OCI-LY7 (cell line): Measurements from ENCODE around the gene SDCCAG8. TPM values are rescaled to one million over a fixed set of nuclear protein-coding genes. Genes with fewer than 3 reads are reported as not detected.

ENCODE experiments used
- BruUV-seq: library from RNA; stranded (reverse); fragments of 400-500 nt; replicated peaks from 2 replicates; lab custom pipeline; 2021; lab: Mats Ljungman, UMichigan
- CTCF ChIA-PET: fragments of 300-600 bp; sonication (Branson Sonifier 250); formaldehyde crosslinking; loops from one replicate; lab custom pipeline; 2022; ENCODE audit warnings: antibody characterized with exemption; ENCODE audit not compliant: unreplicated experiment; lab: Charles Lee
- POLR2A ChIA-PET: fragments of 300-600 bp; sonication (Branson Sonifier 250); formaldehyde crosslinking; loops from one replicate; lab custom pipeline; 2022; ENCODE audit warnings: antibody characterized with exemption; lab: Charles Lee
- DNase-seq: peaks from one replicate; pipeline ENCODE4 v3.0.0-alpha.2; 2015; ENCODE audit warnings: low spot score
- H2AFZ ChIP-seq: fragments of 200-600 bp; sonication (generic), shearing (Covaris generic); 2 replicates; pipeline ENCODE4 v1.6.1; 2014; ENCODE audit warnings: mild to moderate bottlenecking, antibody characterized with exemption, low read length, moderate library complexity
- H3K27ac ChIP-seq: fragments of 200-600 bp; sonication (generic); 2 replicates; pipeline ENCODE4 v1.5.1; 2014; ENCODE audit warnings: mixed run types, low read depth, mild to moderate bottlenecking, moderate library complexity, low read length, inconsistent platforms; ENCODE audit not compliant: poor library complexity, severe bottlenecking
- H3K36me3 ChIP-seq: fragments of 200-600 bp; sonication (generic); 2 replicates; pipeline ENCODE4 v1.6.1; 2014; ENCODE audit warnings: mild to moderate bottlenecking, antibody characterized with exemption, low read length, moderate library complexity, mixed read lengths; ENCODE audit not compliant: insufficient read depth
- H3K4me1 ChIP-seq: fragments of 200-600 bp; sonication (generic); 2 replicates; pipeline ENCODE4 v1.5.1; 2014; ENCODE audit warnings: mild to moderate bottlenecking, low read length; ENCODE audit not compliant: insufficient read depth, poor library complexity, severe bottlenecking
- H3K4me2 ChIP-seq: fragments of 200-600 bp; sonication (generic); 2 replicates; pipeline ENCODE4 v1.6.1; 2014; ENCODE audit warnings: mild to moderate bottlenecking, low read length
- H3K4me3 ChIP-seq: fragments of 200-600 bp; sonication (generic); 2 replicates; pipeline ENCODE4 v1.5.1; 2014; ENCODE audit warnings: mild to moderate bottlenecking, low read depth, low read length; ENCODE audit not compliant: poor library complexity, severe bottlenecking
- H3K79me2 ChIP-seq: fragments of 200-600 bp; sonication (generic); 2 replicates; pipeline ENCODE4 v1.6.1; 2016; ENCODE audit warnings: low read depth, mild to moderate bottlenecking, low read length, moderate library complexity, mixed read lengths; ENCODE audit not compliant: insufficient read depth
- H3K9me2 ChIP-seq: fragments of 200-600 bp; sonication (generic); 2 replicates; pipeline ENCODE4 v1.6.1; 2016; ENCODE audit warnings: mild to moderate bottlenecking, low read length, mixed read lengths; ENCODE audit not compliant: insufficient read depth
- H3K9me3 ChIP-seq: fragments of 200-600 bp; sonication (generic); 2 replicates; pipeline ENCODE4 v1.6.1; 2014; ENCODE audit warnings: mild to moderate bottlenecking, mixed run types, low read length, mixed read lengths
- H4K20me1 ChIP-seq: fragments of 200-600 bp; sonication (generic); 2 replicates; pipeline ENCODE4 v1.6.1; 2014; ENCODE audit warnings: mild to moderate bottlenecking, antibody characterized with exemption, low read length, moderate library complexity, mixed read lengths; ENCODE audit not compliant: insufficient read depth
- CTCF ChIP-seq: fragments of 200-600 bp; sonication (generic); conservative IDR thresholded peaks from 2 replicates; pipeline ENCODE4 v1.5.1; 2014; ENCODE audit warnings: mild to moderate bottlenecking, antibody characterized with exemption, low read length, moderate library complexity, mixed read lengths
- EZH2phosphoT487 ChIP-seq: fragments of 200-600 bp; sonication (generic); IDR thresholded peaks from 2 replicates; pipeline ENCODE4 v1.6.1; 2018; ENCODE audit warnings: low read depth, borderline replicate concordance, mild to moderate bottlenecking, mixed run types, antibody characterized with exemption, low read length, moderate library complexity, mixed read lengths
- intact Hi-C: fragments of 100-400 bp; cut with micrococcal nuclease; formaldehyde crosslinking; loops from one replicate; pipeline ENCODE4 v1.10.0; 2022; ENCODE audit not compliant: unreplicated experiment
- total RNA-seq, 2 experiments: library from RNA; depleted of rRNA in 1 of 2; stranded (reverse); fragments of >200 nt in 1 of 2; shearing (Covaris generic) in 1 of 2; gene quantifications; 2 replicates each; pipeline ENCODE4 v1.2.3, GENCODE V29; 2014 to 2022

Gene SDCCAG8
- total RNA-seq, 2 experiments from 2014 or later = 18.1 to 28.7 TPM

DNA sequence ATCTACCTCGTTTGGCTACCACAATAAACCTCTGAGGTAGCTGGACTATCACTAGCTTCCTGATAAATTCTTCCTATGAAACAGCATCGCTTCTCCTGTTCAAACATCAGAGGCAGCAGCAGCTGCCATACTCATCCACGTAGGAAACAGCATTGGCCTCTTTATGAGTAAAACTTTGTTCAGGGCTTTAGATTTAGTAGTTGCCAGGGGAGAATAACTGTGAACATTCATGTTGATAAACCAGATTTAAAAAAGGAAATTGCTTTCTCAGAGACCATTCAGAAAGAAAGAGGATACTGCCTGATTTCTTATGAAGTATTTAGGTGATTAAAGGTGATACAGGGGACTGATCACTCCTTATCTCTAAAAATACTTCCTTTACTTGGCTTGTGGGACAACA, 7.9 kb upstream of the SDCCAG8 start:
- Histone ChIP-seq H3K36me3 (peaks cover 13% of the 10 kb centered on the region; the same call in 1 of the 2 replicates), H3K4me3 (no peak overlapping the region), H3K4me1 (peaks cover 57% of the 10 kb centered on the region), H3K4me2 (no peak overlapping the region; the same call in 1 of the 2 replicates), H3K27ac (no peak overlapping the region), H3K79me2 (peaks cover 99% of the 10 kb centered on the region), H4K20me1 (peaks cover 30% of the 10 kb centered on the region), H3K9me3 (no peaks in the 10 kb centered on the region), H2AFZ (no peak overlapping the region), H3K9me2 (no peaks in the 10 kb centered on the region)
- no peak for DNase-seq
- TF ChIP-seq CTCF = no peak
- TF ChIP-seq EZH2phosphoT487 = no peak
- BruUV-seq = no TSS peak
- intact Hi-C loops = no loop called here
- CTCF ChIA-PET = no interaction called here
- POLR2A ChIA-PET = interaction anchor here (1.1 kb wide), 1 partner anchor 9 kb away, joined by 4 read pairs; no protein-coding TSS in a partner anchor

DNA sequence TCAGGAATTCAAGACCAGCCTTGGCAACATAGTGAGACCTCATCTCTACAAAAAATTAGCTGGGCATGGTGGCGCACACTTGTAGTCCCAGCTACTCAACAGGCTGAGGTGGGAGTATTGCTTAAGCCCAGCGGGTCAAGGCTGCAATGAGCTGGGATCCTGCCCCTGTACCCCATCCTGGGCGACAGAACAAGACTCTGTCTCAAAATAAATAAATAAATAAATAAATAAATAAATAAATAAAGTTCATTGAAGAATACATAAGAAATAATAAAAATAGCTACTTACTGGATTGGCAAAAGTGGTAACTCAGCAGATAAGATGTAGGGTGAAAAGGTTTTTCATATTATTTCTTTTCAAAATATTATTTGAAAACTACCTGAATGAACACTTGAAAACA, 6.6 kb upstream of the SDCCAG8 start:
- no peak overlapping the region for H2AFZ ChIP-seq
- no peak for TF ChIP-seq EZH2phosphoT487
- no peak for TF ChIP-seq CTCF
- ChIA-PET POLR2A (interaction anchor here (0.8 to 1.0 kb wide), 2 partner anchors 15 to 16 kb away, joined by 3 read pairs; no protein-coding TSS in a partner anchor), CTCF (no interaction called here)
- no peak for DNase-seq
- no TSS peak for BruUV-seq
- 0 out of 2 replicates have a peak, but pooled peaks cover 6% of the 10 kb centered on the region for H3K36me3 ChIP-seq
- H3K27ac ChIP-seq = no peak overlapping the region
- intact Hi-C loops = no loop called here
- peaks cover 99% of the 10 kb centered on the region for H3K79me2 ChIP-seq
- no peak overlapping the region for H3K4me3 ChIP-seq
- peaks cover 58% of the 10 kb centered on the region for H3K4me1 ChIP-seq
- H3K4me2 ChIP-seq = no peak overlapping the region
- H4K20me1 ChIP-seq = peaks cover 37% of the 10 kb centered on the region
- no peaks in the 10 kb centered on the region for H3K9me2 ChIP-seq
- H3K9me3 ChIP-seq = no peaks in the 10 kb centered on the region

DNA sequence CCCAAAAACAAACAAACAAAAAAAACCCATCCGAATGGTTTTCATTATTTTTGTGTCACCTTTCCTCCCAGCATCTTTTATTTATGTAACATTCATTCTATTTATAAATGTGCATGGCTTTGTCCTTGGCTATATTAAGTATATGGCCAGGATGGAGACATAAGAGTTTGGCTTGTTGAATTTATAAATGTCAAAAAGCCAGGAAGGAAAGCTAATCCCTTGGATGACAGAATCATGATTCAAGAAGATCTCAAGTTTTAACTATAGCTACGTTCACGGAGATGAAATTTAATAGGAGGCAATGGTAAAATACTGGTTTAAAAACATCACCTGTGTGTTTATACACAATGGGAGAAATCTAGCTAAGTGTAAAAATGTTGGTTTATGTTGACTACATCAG, 5.7 kb upstream of the SDCCAG8 start:
- Histone ChIP-seq H3K36me3 (0 out of 2 replicates have a peak, but pooled peaks cover 4% of the 10 kb centered on the region), H4K20me1 (peaks cover 37% of the 10 kb centered on the region), H2AFZ (no peak overlapping the region), H3K4me1 (peaks cover 49% of the 10 kb centered on the region), H3K9me3 (no peaks in the 10 kb centered on the region), H3K79me2 (peaks cover 94% of the 10 kb centered on the region), H3K4me3 (no peak overlapping the region), H3K4me2 (no peak overlapping the region), H3K27ac (no peak overlapping the region), H3K9me2 (no peaks in the 10 kb centered on the region)
- ChIA-PET CTCF (no interaction called here), POLR2A (interaction anchor here (0.6 to 0.9 kb wide), 3 partner anchors 10 to 15 kb away, joined by 3 to 5 read pairs (median 3); no protein-coding TSS in a partner anchor)
- no peak for TF ChIP-seq CTCF
- no peak for TF ChIP-seq EZH2phosphoT487
- intact Hi-C loops = no loop called here
- no TSS peak for BruUV-seq
- no peak for DNase-seq
